GM12865 (cell line): Measurements from ENCODE around the gene CLDN9.
A peak's percentile ranks its signal among the peaks of the same experiment; 100 is the strongest.

Experiments used
- DNase-seq: peaks from one replicate; pipeline ENCODE4 v3.0.0; 2010; ENCODE audit warnings: low read depth
- H3K4me3 ChIP-seq: 2 replicates; pipeline ENCODE4 v1.5.1; 2011; ENCODE audit warnings: mild to moderate bottlenecking, low read depth, low read length, control low read depth
- TF ChIP-seq, protein P1 (sequence below): IDR thresholded peaks from 2 replicates; pipeline ENCODE4 v1.5.1; 2011; ENCODE audit warnings: low read length, control low read depth, low read depth, inconsistent platforms; ENCODE audit not compliant: insufficient read depth; ENCODE audit errors: missing control alignments

CLDN9 gene

DNA sequence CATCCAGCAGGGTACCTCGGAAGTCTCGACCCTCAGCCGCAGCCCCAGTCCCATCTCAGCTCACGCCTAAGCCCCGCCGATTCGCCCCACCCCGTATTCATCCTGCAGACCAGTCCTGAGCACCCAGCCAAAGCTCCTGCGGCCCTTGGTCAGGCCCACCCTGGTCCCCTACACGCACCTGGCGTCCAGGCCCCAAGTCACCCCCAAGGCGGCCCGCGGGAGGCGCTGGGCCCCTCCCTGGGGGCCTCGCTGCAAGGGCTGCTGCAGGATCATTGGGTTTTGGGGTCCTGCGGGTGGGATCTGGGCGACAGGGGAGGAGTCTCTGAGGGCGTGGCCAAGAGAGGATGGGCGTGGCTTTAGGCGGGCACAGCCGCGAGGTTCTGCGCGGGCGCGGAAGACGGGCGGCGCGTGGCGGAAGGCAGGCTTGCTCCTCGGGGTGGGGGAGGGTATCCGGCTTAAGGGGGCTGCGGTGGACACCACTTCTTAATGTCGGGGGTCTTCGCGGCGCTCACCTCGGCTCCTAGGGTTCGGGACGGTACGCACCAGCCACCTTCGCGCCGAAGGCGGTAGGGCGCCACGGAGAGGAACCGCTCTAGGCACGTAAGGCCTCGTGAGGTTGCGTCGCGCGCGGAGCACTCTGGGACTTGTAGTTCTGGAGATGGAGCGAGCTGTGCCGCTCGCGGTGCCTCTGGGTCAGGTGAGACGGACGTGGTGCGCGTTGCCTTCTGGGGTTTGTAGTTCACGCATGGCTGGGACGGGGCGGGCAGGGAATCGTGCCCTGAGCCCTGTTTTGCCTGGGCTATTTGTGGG is 11.2 kb downstream of the CLDN9 start, which contains the start of the genes HCFC1R1 and THOC6:
Gene HCFC1R1 (minus strand): TSS at position 274 of the 810 bp plus-strand sequence. CDS start 1 bp downstream, at position 273.
Gene THOC6 (plus strand): TSS at position 367 of the 810 bp plus-strand sequence. CDS start 292 bp downstream, at position 659.
- TF ChIP-seq, protein P1, sequence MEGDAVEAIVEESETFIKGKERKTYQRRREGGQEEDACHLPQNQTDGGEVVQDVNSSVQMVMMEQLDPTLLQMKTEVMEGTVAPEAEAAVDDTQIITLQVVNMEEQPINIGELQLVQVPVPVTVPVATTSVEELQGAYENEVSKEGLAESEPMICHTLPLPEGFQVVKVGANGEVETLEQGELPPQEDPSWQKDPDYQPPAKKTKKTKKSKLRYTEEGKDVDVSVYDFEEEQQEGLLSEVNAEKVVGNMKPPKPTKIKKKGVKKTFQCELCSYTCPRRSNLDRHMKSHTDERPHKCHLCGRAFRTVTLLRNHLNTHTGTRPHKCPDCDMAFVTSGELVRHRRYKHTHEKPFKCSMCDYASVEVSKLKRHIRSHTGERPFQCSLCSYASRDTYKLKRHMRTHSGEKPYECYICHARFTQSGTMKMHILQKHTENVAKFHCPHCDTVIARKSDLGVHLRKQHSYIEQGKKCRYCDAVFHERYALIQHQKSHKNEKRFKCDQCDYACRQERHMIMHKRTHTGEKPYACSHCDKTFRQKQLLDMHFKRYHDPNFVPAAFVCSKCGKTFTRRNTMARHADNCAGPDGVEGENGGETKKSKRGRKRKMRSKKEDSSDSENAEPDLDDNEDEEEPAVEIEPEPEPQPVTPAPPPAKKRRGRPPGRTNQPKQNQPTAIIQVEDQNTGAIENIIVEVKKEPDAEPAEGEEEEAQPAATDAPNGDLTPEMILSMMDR: no peak
- DNase-seq: peak; percentile 99
- H3K4me3 ChIP-seq: peak within 1 kb of the TSS; percentile 82

DNA sequence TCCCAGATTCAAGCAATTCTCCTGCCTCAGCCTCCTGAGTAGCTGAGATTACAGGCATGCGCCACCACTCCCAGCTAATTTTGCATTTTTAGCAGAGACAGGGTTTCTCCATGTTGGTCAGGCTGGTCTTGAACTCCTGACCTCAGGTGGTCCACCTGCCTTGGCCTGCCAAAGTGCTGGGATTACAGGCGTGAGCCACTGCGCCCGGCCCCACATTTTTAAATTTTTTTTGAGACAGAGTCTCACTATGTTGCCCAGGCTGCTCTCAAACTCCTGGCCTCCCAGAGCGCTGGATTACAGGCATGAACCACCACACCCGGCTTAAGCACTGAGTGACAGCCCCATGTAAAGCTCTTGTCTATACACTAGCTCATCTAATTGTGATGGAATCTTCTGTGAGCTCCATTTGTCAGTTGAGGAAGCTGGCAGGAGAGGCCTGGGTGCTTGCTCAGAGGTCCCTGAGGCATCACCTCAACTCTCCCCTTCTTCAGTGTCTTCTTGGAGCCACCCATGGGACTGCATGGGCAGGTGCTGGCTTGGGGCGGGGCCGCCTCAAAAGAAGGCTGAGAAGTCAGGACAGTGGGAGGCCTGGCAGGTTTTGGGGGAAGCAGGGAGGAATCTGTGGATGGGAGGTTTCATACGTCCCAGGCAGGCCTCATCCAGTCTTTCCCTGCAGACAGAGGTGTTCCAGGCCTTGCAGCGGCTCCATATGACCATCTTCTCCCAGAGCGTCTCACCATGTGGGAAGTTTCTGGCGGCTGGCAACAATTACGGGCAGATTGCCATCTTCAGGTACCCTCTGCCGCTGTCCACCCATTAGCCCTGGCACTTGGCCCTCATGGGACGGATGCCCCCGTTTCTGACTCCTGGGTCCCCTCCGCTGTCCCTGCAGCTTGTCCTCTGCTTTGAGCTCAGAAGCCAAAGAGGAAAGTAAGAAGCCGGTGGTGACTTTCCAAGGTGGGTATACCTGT is 12.6 kb downstream of the CLDN9 start:
- TF ChIP-seq, protein P1: no peak
- no peak overlapping the region for H3K4me3 ChIP-seq
- no peak for DNase-seq

DNA sequence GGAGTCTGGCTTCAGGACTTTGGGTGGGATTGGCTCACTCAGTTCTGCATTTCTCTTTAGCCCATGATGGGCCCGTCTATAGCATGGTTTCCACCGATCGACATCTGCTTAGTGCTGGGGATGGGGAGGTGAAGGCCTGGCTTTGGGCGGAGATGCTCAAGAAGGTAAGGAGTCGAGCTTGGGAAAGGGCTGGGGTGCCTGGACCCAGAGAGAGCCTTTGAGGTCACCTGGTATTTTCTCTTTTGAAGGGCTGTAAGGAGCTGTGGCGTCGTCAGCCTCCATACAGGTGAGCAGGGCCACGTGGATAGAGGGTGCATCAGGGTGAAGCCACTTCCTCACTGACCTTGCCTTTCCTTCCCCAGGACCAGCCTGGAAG is 13.3 kb downstream of the CLDN9 start:
- TF ChIP-seq, protein P1: no peak
- DNase-seq: no peak
- no peak overlapping the region for H3K4me3 ChIP-seq

DNA sequence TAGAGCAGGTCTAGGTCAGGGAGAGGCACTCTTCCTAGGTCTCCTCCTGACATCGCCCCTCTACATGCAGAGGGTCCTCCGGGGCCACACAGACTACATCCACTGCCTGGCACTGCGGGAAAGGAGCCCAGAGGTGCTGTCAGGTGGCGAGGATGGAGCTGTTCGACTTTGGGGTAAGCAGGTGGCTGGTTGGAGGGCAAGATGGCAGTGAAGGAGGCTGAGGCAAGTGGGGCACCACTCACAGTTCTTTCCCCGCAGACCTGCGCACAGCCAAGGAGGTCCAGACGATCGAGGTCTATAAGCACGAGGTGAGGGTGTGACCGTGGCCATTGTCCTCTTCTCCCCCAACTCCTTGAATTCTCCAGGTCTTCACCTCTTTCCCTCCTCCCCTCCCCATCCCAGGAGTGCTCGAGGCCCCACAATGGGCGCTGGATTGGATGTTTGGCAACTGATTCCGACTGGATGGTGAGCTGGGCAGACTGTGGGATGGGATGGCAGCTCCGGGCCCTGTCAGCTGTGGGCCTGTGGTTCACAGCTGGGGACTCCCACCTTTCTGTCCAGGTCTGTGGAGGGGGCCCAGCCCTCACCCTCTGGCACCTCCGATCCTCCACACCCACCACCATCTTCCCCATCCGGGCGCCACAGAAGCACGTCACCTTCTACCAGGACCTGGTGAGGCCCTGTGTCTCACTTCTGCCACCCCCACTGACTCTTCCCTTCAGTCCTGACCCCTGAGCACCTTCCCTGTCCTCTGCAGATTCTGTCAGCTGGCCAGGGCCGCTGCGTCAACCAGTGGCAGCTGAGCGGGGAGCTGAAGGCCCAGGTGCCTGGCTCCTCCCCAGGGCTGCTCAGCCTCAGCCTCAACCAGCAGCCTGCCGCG is 14.1 kb downstream of the CLDN9 start:
- no peak overlapping the region for H3K4me3 ChIP-seq
- TF ChIP-seq, protein P1: no peak

DNA sequence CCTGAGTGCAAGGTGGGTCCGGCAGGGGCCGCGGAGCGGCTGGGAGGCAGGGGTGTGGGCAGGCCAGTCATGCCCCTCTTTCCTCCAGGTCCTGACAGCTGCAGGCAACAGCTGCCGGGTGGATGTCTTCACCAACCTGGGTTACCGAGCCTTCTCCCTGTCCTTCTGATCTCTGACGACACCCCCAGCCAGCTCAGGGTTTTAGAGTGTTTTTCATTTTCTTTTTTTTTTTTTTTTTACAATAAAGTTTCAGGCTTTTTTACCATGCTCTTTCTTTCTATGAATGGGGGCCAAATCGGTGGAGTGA is 14.7 kb downstream of the CLDN9 start:
- DNase-seq: no peak
- TF ChIP-seq, protein P1: no peak
- no peak overlapping the region for H3K4me3 ChIP-seq

More for the DNA sequence above, 14.1 kb downstream of the CLDN9 start:
- DNase-seq: no peak
